Ecto neural progenitor cell (in vitro differentiated cells): ENCODE measurements around the gene LRRC28.

Experiments used
- DNase-seq: peaks from one replicate; pipeline ENCODE4 v3.0.0-alpha.2; 2018; ENCODE audit warnings: low spot score

The LRRC28 gene

GRCh38 chr15:99343208-99343607, 91.9 kb downstream of the LRRC28 start:
- DNase-seq: no peak

- peak; percentile 56 for DNase-seq
These were observed 92.7 kb downstream of the LRRC28 start for GRCh38 chr15:99343881-99344551.

- DNase-seq: no peak
These were observed 93.4 kb downstream of the LRRC28 start for GRCh38 chr15:99344639-99345038.

GRCh38 chr15:99345242-99345641, 94.0 kb downstream of the LRRC28 start:
- DNase-seq: no peak

- no peak for DNase-seq
These were observed 94.7 kb downstream of the LRRC28 start for GRCh38 chr15:99345832-99346462.

- no peak for DNase-seq
These were observed 96.3 kb downstream of the LRRC28 start for GRCh38 chr15:99347574-99347973.

- DNase-seq: no peak
These were observed 97.1 kb downstream of the LRRC28 start for GRCh38 chr15:99348412-99348811.

- DNase-seq: no peak
These were observed 99.1 kb downstream of the LRRC28 start for GRCh38 chr15:99350408-99350807.

GRCh38 chr15:99359769-99360168, 108.5 kb downstream of the LRRC28 start:
- DNase-seq: no peak

- DNase-seq: no peak
These were observed 110.4 kb downstream of the LRRC28 start for GRCh38 chr15:99361545-99362185.

GRCh38 chr15:99365242-99365641, 114.0 kb downstream of the LRRC28 start:
- no peak for DNase-seq

GRCh38 chr15:99366013-99366412, 114.7 kb downstream of the LRRC28 start:
- DNase-seq: no peak

- DNase-seq: no peak
These were observed 117.5 kb downstream of the LRRC28 start for GRCh38 chr15:99368743-99369142.

GRCh38 chr15:99369196-99369595, 117.9 kb downstream of the LRRC28 start:
- DNase-seq: no peak

- no peak for DNase-seq
These were observed 120.2 kb downstream of the LRRC28 start for GRCh38 chr15:99371180-99372103.

- no peak for DNase-seq
These were observed 133.9 kb downstream of the LRRC28 start for GRCh38 chr15:99385005-99385669.

GRCh38 chr15:99385865-99386264, 134.6 kb downstream of the LRRC28 start:
- DNase-seq: no peak

- DNase-seq: no peak
These were observed 135.1 kb downstream of the LRRC28 start for GRCh38 chr15:99386391-99386790.

- DNase-seq: no peak
These were observed 136.3 kb downstream of the LRRC28 start for GRCh38 chr15:99387421-99388168.

GRCh38 chr15:99390667-99391066, 139.4 kb downstream of the LRRC28 start:
- DNase-seq: no peak

- DNase-seq: no peak
These were observed 142.4 kb downstream of the LRRC28 start for GRCh38 chr15:99393641-99394040.
